HL-60 (cell line): Measurements from ENCODE around the gene SEBOX.
A peak's percentile ranks its signal among the peaks of the same experiment; 100 is the strongest.

ENCODE experiments used
- DNase-seq, 2 experiments: peaks; one replicate each; pipeline ENCODE4 v3.0.0-alpha.2; 2010 to 2020; ENCODE audit warnings: low read depth in 1 of 2, low spot score in 1 of 2
- H3K27ac ChIP-seq: fragments of 250-450 bp; sonication (Bioruptor Pico); replicated peaks from 2 replicates; pipeline ENCODE4 v1.5.1; 2020; ENCODE audit warnings: mild to moderate bottlenecking, moderate library complexity
- H3K27me3 ChIP-seq: fragments of 250-450 bp; sonication (Bioruptor Pico); 2 replicates; pipeline ENCODE4 v1.5.1; 2021; ENCODE audit warnings: mild to moderate bottlenecking, moderate library complexity; ENCODE audit not compliant: insufficient read depth, poor library complexity, severe bottlenecking
- H3K4me3 ChIP-seq: replicated peaks from 2 replicates; pipeline ENCODE4 v1.5.1; 2011; ENCODE audit warnings: mild to moderate bottlenecking, control low read depth, low read length; ENCODE audit not compliant: insufficient read depth
- CTCF ChIP-seq: IDR thresholded peaks from one replicate; pipeline ENCODE4 v1.5.1; 2011; ENCODE audit warnings: low read length, control low read depth, inconsistent platforms; ENCODE audit not compliant: insufficient read depth
- GABPA ChIP-seq: IDR thresholded peaks from 2 replicates; pipeline ENCODE4 v1.6.1; 2012; ENCODE audit warnings: low read depth
- POLR2AphosphoS5 ChIP-seq: IDR thresholded peaks from 2 replicates; pipeline ENCODE4 v1.6.1; 2012; ENCODE audit warnings: low read depth
- REST ChIP-seq: IDR thresholded peaks from 2 replicates; pipeline ENCODE4 v1.6.1; 2012; ENCODE audit warnings: low read depth; ENCODE audit not compliant: insufficient replicate concordance
- SPI1 ChIP-seq: IDR thresholded peaks from 2 replicates; pipeline ENCODE4 v1.6.1; 2012; ENCODE audit warnings: low read depth, mild to moderate bottlenecking, borderline replicate concordance

The SEBOX gene

GRCh38 chr17:28404007-28404406 lies 39.0 kb upstream of the SEBOX start:
- no peak overlapping the region for H3K27ac ChIP-seq
- peaks cover 24% of the 10 kb centered on the region for H3K27me3 ChIP-seq
- no peak overlapping the region for H3K4me3 ChIP-seq
- TF ChIP-seq SPI1 (0 out of 2 replicates have a peak, but pooled peaks have one; percentile 20), POLR2AphosphoS5 (no peak)
- no peak for DNase-seq

- DNase-seq, result no peak
- Histone ChIP-seq H3K27ac (no peak overlapping the region), H3K27me3 (peaks cover 19% of the 10 kb centered on the region), H3K4me3 (no peak overlapping the region)
- TF ChIP-seq REST (no peak), GABPA (no peak), POLR2AphosphoS5 (no peak), SPI1 (no peak), CTCF (no peak)
Measured at GRCh38 chr17:28402844-28403243, 37.8 kb upstream of the SEBOX start.

- no peak for TF ChIP-seq GABPA
- TF ChIP-seq SPI1, result no peak
- TF ChIP-seq CTCF, result no peak
- no peak for TF ChIP-seq REST
- TF ChIP-seq POLR2AphosphoS5, result no peak
- DNase-seq, result no peak
Measured at GRCh38 chr17:28402224-28402630, 37.2 kb upstream of the SEBOX start.

GRCh38 chr17:28399808-28400207 lies 34.8 kb upstream of the SEBOX start:
- H3K4me3 ChIP-seq, result no peak overlapping the region
- no peak for DNase-seq
- no peak overlapping the region for H3K27ac ChIP-seq
- TF ChIP-seq CTCF (no peak), GABPA (no peak), SPI1 (no peak), POLR2AphosphoS5 (no peak), REST (no peak)
- H3K27me3 ChIP-seq, result no peaks in the 10 kb centered on the region

More at GRCh38 chr17:28402224-28402630, 37.2 kb upstream of the SEBOX start:
- Histone ChIP-seq H3K27me3 (peaks cover 17% of the 10 kb centered on the region), H3K27ac (no peak overlapping the region), H3K4me3 (no peak overlapping the region)
